Activated T-cell treated with anti-CD3 and anti-CD28 coated beads, Interleukin-2, amount 50 U/mL, for 72 hours (primary cell): ENCODE results near the gene OR56B4. TPM values are rescaled to one million over a fixed set of nuclear protein-coding genes. Genes with fewer than 3 reads are reported as not detected.
"Not testable (repeated sequence)": the region's sequence is repeated elsewhere in the genome, so short reads cannot be mapped to it uniquely, and the experiment has no call there.

Experiments
- ATAC-seq, 2 donors: fragments of 150-1000 bp; cut with Tn5 transposase; replicated peaks in 1 of 2; 2 replicates each; pipeline ENCODE4 v1.10.0; 2021; ENCODE audit warnings: moderate library complexity in 2 of 2, mild to moderate bottlenecking in 1 of 2
- DNase-seq, 2 donors: peaks; one replicate each; pipeline ENCODE4 v3.0.0; 2021 to 2022; ENCODE audit warnings: mixed read lengths in 1 of 2
- H3K27ac Mint-ChIP-seq: one replicate; pipeline ENCODE4 v1.8.0; 2022; ENCODE audit warnings: mild to moderate bottlenecking, moderate library complexity, mixed read lengths
- H3K27me3 Mint-ChIP-seq: one replicate; pipeline ENCODE4 v1.8.0; 2022; ENCODE audit warnings: low read depth, mixed read lengths
- H3K36me3 Mint-ChIP-seq, 2 donors: one replicate each; pipeline ENCODE4 v1.8.0; 2022; ENCODE audit warnings: mixed read lengths in 2 of 2, mild to moderate bottlenecking in 1 of 2; ENCODE audit not compliant: insufficient read depth in 2 of 2
- H3K4me1 Mint-ChIP-seq: one replicate; pipeline ENCODE4 v1.8.0; 2022; ENCODE audit warnings: low read depth, mixed read lengths
- H3K4me3 Mint-ChIP-seq, 2 donors: one replicate each; pipeline ENCODE4 v1.8.0; 2022; ENCODE audit warnings: mild to moderate bottlenecking in 2 of 2, mixed read lengths in 2 of 2, moderate library complexity in 2 of 2
- H3K9me3 Mint-ChIP-seq, 2 donors: one replicate each; pipeline ENCODE4 v1.8.0; 2022; ENCODE audit warnings: mixed read lengths in 2 of 2
- total RNA-seq, 2 donors: library from RNA; stranded (reverse); gene quantifications; one replicate each; pipeline ENCODE4 v1.2.3, GENCODE V29; 2022

The OR56B4 gene
- total RNA-seq, 2 donors from 2014 or later = not detected

DNA sequence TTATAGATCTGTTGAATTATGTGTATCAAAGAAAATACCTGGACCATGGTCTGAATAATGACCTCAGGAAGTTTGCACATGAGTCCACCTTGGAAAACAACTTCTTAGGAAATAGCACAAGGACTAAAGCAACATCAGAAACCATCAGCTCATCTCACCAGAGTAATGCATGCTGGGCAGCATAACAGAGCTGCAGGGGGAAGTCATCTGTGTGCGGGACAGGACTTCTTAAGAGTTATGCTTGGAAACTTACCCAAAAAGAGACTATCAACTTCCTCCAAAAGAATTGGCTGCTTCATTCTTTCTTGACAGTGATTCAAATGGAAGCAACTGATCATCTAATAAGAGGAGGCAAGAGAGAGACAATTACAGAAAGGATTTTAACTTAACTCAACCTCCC is 2.5 kb downstream of the OR56B4 start:
- H3K27me3 Mint-ChIP-seq = peaks cover 15% of the 10 kb centered on the region
- ATAC-seq (no peak), DNase-seq (no peak)
- H3K9me3 Mint-ChIP-seq = no peaks in the 10 kb centered on the region
- H3K4me3 Mint-ChIP-seq = no peak overlapping the region
- H3K4me1 Mint-ChIP-seq = no peaks in the 10 kb centered on the region
- H3K27ac Mint-ChIP-seq = no peak overlapping the region
- no peaks in the 10 kb centered on the region for H3K36me3 Mint-ChIP-seq

DNA sequence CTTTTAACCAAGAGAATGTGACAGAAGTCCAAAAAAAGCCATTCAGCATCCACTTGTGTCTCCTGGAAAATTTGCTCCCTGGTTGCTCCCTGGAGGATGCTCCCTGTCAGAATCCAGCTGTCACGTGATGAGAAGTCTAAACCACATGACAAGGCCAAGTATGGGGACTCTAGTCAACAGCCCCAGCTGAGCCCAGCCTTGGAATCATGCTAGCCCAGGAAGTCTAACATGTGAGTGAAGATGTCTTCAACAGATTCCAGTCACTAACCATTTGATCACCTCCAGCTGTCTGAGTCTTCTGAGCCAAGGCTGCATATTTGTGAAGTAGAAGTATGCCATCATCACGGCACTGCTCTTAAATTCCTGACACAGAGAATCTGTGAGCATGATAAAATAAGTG is 4.2 kb downstream of the OR56B4 start:
- ATAC-seq (no peak), DNase-seq (no peak)
- Mint-ChIP-seq H3K4me3 (no peak overlapping the region), H3K36me3 (no peaks in the 10 kb centered on the region), H3K27me3 (peaks cover 15% of the 10 kb centered on the region), H3K4me1 (no peaks in the 10 kb centered on the region), H3K9me3 (no peaks in the 10 kb centered on the region), H3K27ac (no peak overlapping the region)

DNA sequence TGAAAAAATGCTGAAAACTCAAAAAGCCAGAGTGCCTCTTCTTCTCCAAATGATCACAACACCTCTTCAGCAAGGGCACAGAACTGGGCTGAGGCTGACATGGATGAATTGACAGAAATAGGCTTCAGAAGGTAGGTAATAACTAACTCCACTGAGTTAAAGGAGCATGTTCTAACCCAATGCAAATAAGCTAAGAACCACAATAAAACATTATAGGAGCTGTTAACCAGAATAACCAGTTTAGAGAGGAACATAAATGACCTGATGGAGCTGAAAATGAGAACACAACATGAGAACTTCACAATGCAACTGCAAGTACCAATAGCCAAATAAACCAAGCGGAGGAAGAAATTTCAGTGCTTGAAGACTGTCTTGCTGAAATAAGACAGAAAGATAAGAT is 9.2 kb downstream of the OR56B4 start:
- Mint-ChIP-seq H3K27me3 (peaks cover 6% of the 10 kb centered on the region), H3K9me3 (peaks cover 7 to 8% of the 10 kb centered on the region in 2 donors), H3K36me3 (peaks cover 4 to 5% of the 10 kb centered on the region in 2 donors), H3K27ac (no peak overlapping the region), H3K4me3 (no peak overlapping the region), H3K4me1 (no peaks in the 10 kb centered on the region)
- no peak for DNase-seq
- ATAC-seq = no peak

DNA sequence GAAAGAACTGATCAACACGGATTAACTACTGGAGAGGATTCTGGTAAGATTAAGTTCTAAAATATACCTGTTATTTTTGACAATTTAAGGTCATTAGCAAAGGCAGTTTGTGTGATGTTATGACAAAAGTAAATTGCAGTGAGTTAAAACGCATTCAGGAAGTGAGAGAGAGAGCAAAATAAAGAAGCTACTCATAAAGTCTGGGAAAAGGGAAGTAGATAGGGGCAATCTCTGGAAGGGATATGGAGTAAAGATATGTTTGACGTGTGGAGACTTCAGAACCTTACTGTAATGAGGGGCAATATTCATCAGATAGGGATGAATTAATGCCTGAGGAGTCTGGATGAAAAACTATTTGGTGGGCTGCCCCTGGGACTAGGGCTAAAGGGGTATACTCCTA is 16.8 kb downstream of the OR56B4 start:
- H3K4me3 Mint-ChIP-seq = no peak overlapping the region

DNA sequence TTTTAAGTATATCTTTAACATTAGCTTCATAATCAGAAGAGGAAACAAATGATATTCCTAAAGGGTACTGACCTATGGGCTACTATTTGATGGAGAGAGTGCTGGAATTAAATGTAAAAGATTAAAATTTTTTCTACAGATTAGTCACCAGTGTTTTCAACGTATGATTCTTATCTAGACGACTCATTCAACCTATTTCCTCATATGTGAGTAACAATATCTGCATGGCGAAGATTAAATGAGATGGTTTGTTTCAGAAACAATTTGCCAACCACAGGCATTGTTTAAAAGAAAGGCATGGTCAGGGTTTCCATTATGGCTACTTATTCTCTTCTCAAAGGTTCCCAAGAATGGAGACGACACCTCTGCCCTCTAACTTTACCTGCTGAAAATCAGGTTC is 20.4 kb downstream of the OR56B4 start:
- H3K27me3 Mint-ChIP-seq = peaks cover 5% of the 10 kb centered on the region
- peak; percentile 34 to 58 for ATAC-seq

More for the DNA sequence above, 16.8 kb downstream of the OR56B4 start:
- no peaks in the 10 kb centered on the region for H3K4me1 Mint-ChIP-seq
- DNase-seq (no peak), ATAC-seq (no peak)
- no peak overlapping the region for H3K27ac Mint-ChIP-seq
- H3K27me3 Mint-ChIP-seq = peaks cover 5% of the 10 kb centered on the region
- no peaks in the 10 kb centered on the region for H3K9me3 Mint-ChIP-seq
- no peaks in the 10 kb centered on the region for H3K36me3 Mint-ChIP-seq

DNA sequence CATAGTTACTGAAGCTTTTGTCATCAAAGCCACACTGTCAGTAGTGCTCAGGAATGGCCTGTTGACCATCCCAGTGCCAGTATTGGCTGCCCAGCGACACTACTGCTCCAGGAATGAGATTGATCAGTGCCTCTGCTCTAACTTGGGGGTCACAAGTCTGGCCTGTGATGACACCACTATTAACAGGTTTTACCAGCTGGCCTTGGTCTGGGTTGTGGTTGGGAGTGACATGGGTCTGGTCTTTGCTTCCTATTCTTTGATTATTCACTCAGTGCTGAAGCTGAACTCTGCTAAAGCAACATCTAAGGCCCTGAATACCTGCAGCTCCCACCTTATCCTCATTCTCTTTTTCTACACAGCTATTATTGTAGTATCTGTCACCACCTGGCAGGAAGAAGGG is 21.5 kb downstream of the OR56B4 start:
- no peaks in the 10 kb centered on the region for H3K9me3 Mint-ChIP-seq
- H3K36me3 Mint-ChIP-seq = no peaks in the 10 kb centered on the region
- ATAC-seq (no peak), DNase-seq (no peak)
- H3K27me3 Mint-ChIP-seq = peaks cover 3% of the 10 kb centered on the region
- H3K27ac Mint-ChIP-seq = no peak overlapping the region
- H3K4me3 Mint-ChIP-seq = no peak overlapping the region
- no peaks in the 10 kb centered on the region for H3K4me1 Mint-ChIP-seq

More for the DNA sequence above, 20.4 kb downstream of the OR56B4 start:
- Mint-ChIP-seq H3K4me3 (no peak overlapping the region), H3K4me1 (no peaks in the 10 kb centered on the region), H3K9me3 (no peaks in the 10 kb centered on the region), H3K27ac (no peak overlapping the region), H3K36me3 (no peaks in the 10 kb centered on the region)
- no peak for DNase-seq

DNA sequence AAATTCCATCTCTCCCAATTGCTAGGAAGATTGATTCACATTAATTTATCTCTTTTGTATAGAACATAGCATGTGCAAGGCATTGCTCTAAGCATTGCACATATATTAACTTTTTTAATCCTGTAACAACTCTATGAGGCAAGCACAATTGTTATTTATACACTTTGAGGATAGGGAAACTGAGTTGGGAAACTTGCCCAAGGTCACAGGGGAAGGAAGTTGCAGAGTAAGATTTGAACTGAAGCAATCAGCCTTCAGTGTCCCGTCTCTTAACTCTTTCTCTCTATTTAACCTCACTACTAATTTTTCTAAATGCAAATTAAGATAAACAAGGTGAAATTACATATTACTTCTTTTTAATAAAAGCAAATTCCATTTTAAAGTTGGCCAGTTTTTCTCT is 22.2 kb downstream of the OR56B4 start:
- Mint-ChIP-seq H3K27me3 (no peaks in the 10 kb centered on the region), H3K36me3 (no peaks in the 10 kb centered on the region), H3K9me3 (no peaks in the 10 kb centered on the region), H3K4me1 (no peaks in the 10 kb centered on the region), H3K4me3 (no peak overlapping the region), H3K27ac (no peak overlapping the region)
- DNase-seq = no peak
- no peak for ATAC-seq

DNA sequence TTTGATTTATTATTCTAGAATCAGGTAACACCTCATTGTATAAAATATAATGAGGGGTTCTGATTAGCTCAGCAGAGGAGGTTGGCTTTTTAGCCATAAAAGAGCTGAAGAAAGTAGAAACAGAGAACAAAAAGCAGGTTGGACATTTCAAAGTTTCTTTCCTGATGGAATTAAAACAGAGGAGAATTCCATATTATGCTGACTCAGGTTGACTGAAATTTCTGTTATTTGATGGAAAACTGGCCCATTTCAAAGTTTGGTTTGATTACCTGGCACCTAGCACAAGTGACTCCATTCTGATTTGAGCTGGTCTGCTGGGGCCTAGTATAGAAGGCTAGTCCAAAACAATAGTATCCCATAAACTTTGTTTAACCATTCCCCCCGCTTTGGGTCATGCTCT is 24.9 kb downstream of the OR56B4 start:
- ATAC-seq = no peak
- Mint-ChIP-seq H3K27me3 (no peaks in the 10 kb centered on the region), H3K4me1 (no peaks in the 10 kb centered on the region), H3K4me3 (no peak overlapping the region), H3K9me3 (no peaks in the 10 kb centered on the region), H3K36me3 (no peaks in the 10 kb centered on the region), H3K27ac (no peak overlapping the region)
- DNase-seq = no peak

DNA sequence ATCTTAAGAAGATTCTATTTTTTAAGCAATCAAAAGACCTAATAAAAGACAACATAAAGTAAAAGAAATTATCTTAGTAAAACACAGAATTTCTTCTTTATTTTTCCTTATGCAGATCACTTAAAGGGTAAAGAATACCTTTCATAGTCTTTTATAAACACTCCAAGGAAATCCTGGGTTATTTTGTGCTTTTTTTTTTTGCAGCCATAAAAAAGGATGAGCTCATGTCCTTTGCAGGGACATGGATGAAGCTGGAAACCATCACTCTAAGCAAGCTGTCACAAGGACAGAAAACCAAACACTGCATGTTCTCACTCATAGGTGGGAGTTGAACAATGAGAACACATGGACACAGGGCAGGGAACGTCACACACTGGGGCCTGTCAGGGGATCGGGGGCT is 28.5 kb downstream of the OR56B4 start:
- H3K27ac Mint-ChIP-seq, H3K9me3 Mint-ChIP-seq, H3K4me1 Mint-ChIP-seq, H3K4me3 Mint-ChIP-seq, ATAC-seq, H3K27me3 Mint-ChIP-seq, H3K36me3 Mint-ChIP-seq, DNase-seq: not testable (repeated sequence)

DNA sequence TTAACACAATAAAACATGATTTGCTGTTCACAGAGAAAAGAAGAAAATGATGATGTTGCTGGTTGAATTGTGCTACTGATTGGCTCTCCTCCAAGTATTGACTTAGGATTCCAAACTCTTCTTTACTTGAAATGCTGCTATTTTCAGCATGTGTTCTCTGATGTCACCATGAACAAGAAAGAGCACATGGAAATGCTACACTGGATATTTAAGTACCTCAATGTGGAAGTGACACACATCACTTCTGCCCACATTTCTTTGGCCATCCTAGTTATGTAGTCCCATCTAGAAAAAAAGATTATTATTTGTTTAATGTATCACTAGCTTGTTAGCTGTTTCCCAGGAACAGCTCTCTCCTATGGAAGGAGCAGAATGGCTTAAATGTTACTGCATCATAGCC is 35.5 kb downstream of the OR56B4 start:
- H3K4me1 Mint-ChIP-seq = no peaks in the 10 kb centered on the region
- ATAC-seq (no peak), DNase-seq (no peak)
- H3K4me3 Mint-ChIP-seq = no peak overlapping the region
- peaks cover 7% of the 10 kb centered on the region for H3K27me3 Mint-ChIP-seq
- no peaks in the 10 kb centered on the region for H3K36me3 Mint-ChIP-seq
- no peak overlapping the region for H3K27ac Mint-ChIP-seq
- peaks cover 0 to 1% of the 10 kb centered on the region in 2 donors for H3K9me3 Mint-ChIP-seq

DNA sequence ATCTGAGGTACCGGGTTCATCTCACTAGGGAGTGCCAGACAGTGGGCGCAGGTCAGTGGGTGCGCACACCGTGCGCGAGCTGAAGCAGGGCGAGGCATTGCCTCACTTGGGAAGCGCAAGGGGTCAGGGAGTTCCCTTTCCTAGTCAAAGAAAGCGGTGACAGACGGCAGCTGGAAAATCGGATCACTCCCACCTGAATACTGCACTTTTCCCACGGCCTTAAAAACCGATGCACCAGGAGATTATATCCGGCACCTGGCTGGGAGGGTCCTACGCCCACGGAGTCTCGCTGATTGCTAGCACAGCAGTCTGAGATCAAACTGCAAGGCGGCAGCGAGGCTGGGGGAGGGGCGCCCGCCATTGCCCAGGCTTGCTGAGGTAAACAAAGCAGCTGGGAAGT is 36.3 kb downstream of the OR56B4 start:
- H3K27ac Mint-ChIP-seq, H3K4me1 Mint-ChIP-seq: not testable (repeated sequence)

DNA sequence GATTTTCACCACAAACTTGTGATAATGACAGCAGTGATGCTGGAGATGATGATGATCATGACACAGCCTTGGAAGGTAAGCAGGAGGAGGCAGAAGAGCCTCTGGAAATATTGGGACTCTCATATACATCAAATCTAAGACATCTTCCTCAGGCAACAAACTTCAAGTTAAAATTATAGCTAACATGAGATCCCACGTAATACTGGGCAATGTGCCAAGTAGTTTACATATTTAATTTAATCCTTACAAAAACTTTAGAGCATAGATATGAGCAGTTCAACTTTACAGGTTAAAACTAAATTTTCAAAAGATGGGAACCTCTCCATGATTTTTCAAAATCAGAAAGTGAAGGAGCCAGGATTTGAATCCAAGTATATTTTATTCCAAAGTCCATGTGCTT is 43.6 kb downstream of the OR56B4 start:
- peaks cover 0 to 1% of the 10 kb centered on the region in 2 donors for H3K36me3 Mint-ChIP-seq
- H3K27ac Mint-ChIP-seq = no peak overlapping the region
- H3K4me1 Mint-ChIP-seq = no peaks in the 10 kb centered on the region
- no peak for DNase-seq
- peaks cover 0 to 4% of the 10 kb centered on the region in 2 donors for H3K9me3 Mint-ChIP-seq
- ATAC-seq = no peak
- H3K27me3 Mint-ChIP-seq = no peaks in the 10 kb centered on the region
- no peak overlapping the region for H3K4me3 Mint-ChIP-seq

More for the DNA sequence above, 36.3 kb downstream of the OR56B4 start:
- not testable (repeated sequence) for DNase-seq, H3K4me3 Mint-ChIP-seq, ATAC-seq, H3K9me3 Mint-ChIP-seq, H3K36me3 Mint-ChIP-seq, H3K27me3 Mint-ChIP-seq

DNA sequence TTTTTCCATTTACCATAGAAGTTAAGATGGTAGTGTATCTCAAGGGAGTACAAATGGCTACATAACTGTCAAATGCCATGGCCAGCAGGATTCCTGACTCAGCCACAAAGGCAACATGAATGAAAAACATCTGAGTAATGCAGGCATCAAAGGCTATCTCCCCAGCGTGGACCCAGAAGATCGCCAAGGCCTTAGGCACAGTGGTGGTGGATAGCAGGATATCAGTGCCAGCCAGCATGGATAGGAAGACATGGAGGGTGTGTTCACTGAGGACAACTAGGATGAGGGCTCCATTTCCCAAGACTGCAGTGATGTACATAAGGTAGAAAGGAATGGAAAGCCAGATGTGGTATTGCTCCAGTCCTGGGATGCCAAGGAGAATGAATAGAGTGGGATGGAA is 44.6 kb downstream of the OR56B4 start:
- no peak overlapping the region for H3K4me3 Mint-ChIP-seq
- DNase-seq (no peak), ATAC-seq (no peak)
- H3K27ac Mint-ChIP-seq = no peak overlapping the region
- peaks cover 0 to 4% of the 10 kb centered on the region in 2 donors for H3K9me3 Mint-ChIP-seq
- no peaks in the 10 kb centered on the region for H3K4me1 Mint-ChIP-seq
- no peaks in the 10 kb centered on the region for H3K27me3 Mint-ChIP-seq
- peaks cover 0 to 1% of the 10 kb centered on the region in 2 donors for H3K36me3 Mint-ChIP-seq

DNA sequence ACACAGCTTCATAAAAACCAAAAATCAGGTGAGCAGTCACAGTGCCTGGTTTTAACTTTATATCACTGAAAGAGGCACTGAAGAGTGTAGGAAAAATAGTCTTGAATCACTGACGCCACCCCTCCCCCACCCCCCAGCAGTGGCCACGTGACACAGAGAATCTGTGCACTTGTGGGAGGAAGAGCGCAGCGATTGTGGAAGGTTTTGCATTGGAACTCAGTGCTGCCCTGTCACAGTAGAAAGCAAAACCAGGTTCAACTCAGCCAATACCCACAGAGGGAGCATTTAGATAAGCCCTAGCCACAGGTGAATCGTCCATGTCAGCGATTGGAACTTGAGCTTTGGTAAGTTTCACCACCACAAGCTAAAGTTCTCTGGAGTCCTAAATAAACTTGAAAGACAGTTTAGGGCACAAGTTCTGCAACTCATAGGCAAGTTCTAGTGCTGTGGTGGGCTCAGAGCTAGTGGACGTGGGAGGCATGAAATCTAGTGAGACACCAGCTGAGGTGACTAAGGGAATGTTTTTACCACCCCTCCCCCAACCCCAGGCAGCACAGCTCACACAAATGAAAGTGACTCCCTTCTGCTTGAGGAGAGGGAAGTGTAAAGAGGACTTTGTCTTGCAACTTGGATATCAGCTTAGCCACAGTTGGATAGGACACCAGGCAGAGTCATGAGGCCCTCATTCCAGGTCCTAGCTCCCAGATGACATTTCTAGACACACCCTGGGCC is 49.3 kb downstream of the OR56B4 start:
- Mint-ChIP-seq H3K36me3 (no peaks in the 10 kb centered on the region), H3K4me1 (no peaks in the 10 kb centered on the region), H3K9me3 (no peaks in the 10 kb centered on the region), H3K27me3 (peaks cover 5% of the 10 kb centered on the region), H3K4me3 (no peak overlapping the region), H3K27ac (no peak overlapping the region)
- ATAC-seq (peak in 1 of 2 donors; percentile 21), DNase-seq (no peak)
